A549 (cell line): ENCODE measurements around the gene LSM11.

Source experiments
- MYC ChIP-seq: IDR thresholded peaks from 2 replicates; pipeline ENCODE4 v1.6.1; 2012; ENCODE audit warnings: mild to moderate bottlenecking, inconsistent platforms, low read length, improper control_type of control experiment, borderline replicate concordance
- POLR2A ChIP-seq: IDR thresholded peaks from 2 replicates; pipeline ENCODE4 v1.6.1; 2012; ENCODE audit warnings: mild to moderate bottlenecking, low read length

DNA sequence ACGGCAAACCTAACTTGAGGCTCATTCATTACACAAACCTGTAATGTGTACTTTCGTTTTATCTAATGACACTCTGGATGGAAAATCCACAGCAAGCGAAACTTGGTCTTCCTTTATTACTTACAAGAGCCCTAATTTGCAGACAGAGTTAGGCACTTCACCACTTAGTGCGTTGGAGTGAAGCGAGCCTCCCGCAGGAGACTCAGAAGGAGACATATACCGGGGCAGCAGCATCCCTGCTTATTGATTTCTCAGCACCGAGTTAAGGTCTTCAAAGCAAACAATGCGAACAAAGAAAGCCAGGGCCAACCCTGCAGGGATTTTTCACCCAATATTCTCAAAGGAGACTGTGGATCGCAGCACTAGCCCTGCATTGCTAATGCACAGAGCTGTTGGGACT is 28.6 kb downstream of the LSM11 start:
- TF ChIP-seq POLR2A (no peak), MYC (no peak)
